Naive B cell (primary cell): ENCODE data around the gene PEX14. TPM values are rescaled to one million over a fixed set of nuclear protein-coding genes. Genes with fewer than 3 reads are reported as not detected.

Experiments used
- ATAC-seq, 2 donors: fragments of 150-1000 bp; cut with Tn5 transposase; 2 replicates each; pipeline ENCODE4 v1.10.0; 2021; ENCODE audit warnings: low read depth in 2 of 2, mild to moderate bottlenecking in 2 of 2, moderate library complexity in 2 of 2
- DNase-seq: peaks from one replicate; pipeline ENCODE4 v3.0.0; 2022
- H3K27ac Mint-ChIP-seq, 6 donors: one replicate each; pipeline ENCODE4 v1.8.0; 2020 to 2022; ENCODE audit warnings: mild to moderate bottlenecking in 6 of 6, mixed read lengths in 6 of 6, moderate library complexity in 5 of 6, inconsistent platforms in 2 of 6
- H3K27me3 Mint-ChIP-seq, 3 donors: one replicate each; pipeline ENCODE4 v1.8.0; 2021 to 2022; ENCODE audit warnings: mixed read lengths in 3 of 3, mild to moderate bottlenecking in 1 of 3
- H3K36me3 Mint-ChIP-seq, 2 donors: one replicate each; pipeline ENCODE4 v1.8.0; 2020 to 2022; ENCODE audit warnings: mixed read lengths in 2 of 2, inconsistent platforms in 1 of 2, mild to moderate bottlenecking in 1 of 2
- H3K4me1 Mint-ChIP-seq, 3 donors: one replicate each; pipeline ENCODE4 v1.8.0; 2020 to 2022; ENCODE audit warnings: mixed read lengths in 3 of 3, inconsistent platforms in 1 of 3, mild to moderate bottlenecking in 1 of 3, moderate library complexity in 1 of 3
- H3K4me3 Mint-ChIP-seq, 8 donors: one replicate each; pipeline ENCODE4 v1.8.0; 2020 to 2022; ENCODE audit warnings: mild to moderate bottlenecking in 8 of 8, mixed read lengths in 8 of 8, moderate library complexity in 8 of 8, inconsistent platforms in 2 of 8
- H3K9me3 Mint-ChIP-seq, 7 donors: one replicate each; pipeline ENCODE4 v1.8.0; 2020 to 2022; ENCODE audit warnings: mixed read lengths in 7 of 7, mild to moderate bottlenecking in 5 of 7, inconsistent platforms in 2 of 7, moderate library complexity in 1 of 7
- polyA plus RNA-seq, 6 donors: library from polyadenylated mRNA; unstranded; fragments of 300-500 nt; fragmentation: Illumina TruSeq; gene quantifications; one replicate each; pipeline ENCODE4 v1.2.3, GENCODE V29; 2021; ENCODE audit warnings: low read depth in 6 of 6

The PEX14 gene
- polyA plus RNA-seq, 6 donors from 2014 or later: 2.6 to 4.2 (median 3.6) TPM

GRCh38 chr1:10537082-10537766 is 62.5 kb downstream of the PEX14 start:
- Mint-ChIP-seq H3K27me3 (no peaks in the 10 kb centered on the region), H3K36me3 (peaks cover 15 to 24% of the 10 kb centered on the region in 2 donors), H3K4me3 (no peak overlapping the region), H3K9me3 (no peaks in the 10 kb centered on the region), H3K4me1 (peaks cover 0 to 6% (median 5%) of the 10 kb centered on the region in 3 donors), H3K27ac (no peak overlapping the region)
- DNase-seq: no peak
- ATAC-seq: no peak

GRCh38 chr1:10538646-10539355 is 64.1 kb downstream of the PEX14 start:
- DNase-seq (no peak), ATAC-seq (no peak)
- no peaks in the 10 kb centered on the region for H3K9me3 Mint-ChIP-seq
- H3K36me3 Mint-ChIP-seq: peaks cover 18 to 26% of the 10 kb centered on the region in 2 donors
- H3K4me3 Mint-ChIP-seq: no peak overlapping the region
- no peaks in the 10 kb centered on the region for H3K27me3 Mint-ChIP-seq
- no peak overlapping the region for H3K27ac Mint-ChIP-seq
- peaks cover 0 to 9% (median 6%) of the 10 kb centered on the region in 3 donors for H3K4me1 Mint-ChIP-seq

- DNase-seq: no peak
- Mint-ChIP-seq H3K4me3 (no peak overlapping the region), H3K27me3 (no peaks in the 10 kb centered on the region), H3K36me3 (peaks cover 18 to 26% of the 10 kb centered on the region in 2 donors), H3K27ac (no peak overlapping the region), H3K9me3 (no peaks in the 10 kb centered on the region), H3K4me1 (peaks cover 0 to 10% (median 1%) of the 10 kb centered on the region in 3 donors)
- ATAC-seq: no peak
Measured at GRCh38 chr1:10539411-10540043, 64.8 kb downstream of the PEX14 start.

GRCh38 chr1:10540277-10541005 is 65.7 kb downstream of the PEX14 start:
- DNase-seq: no peak
- ATAC-seq: no peak
- Mint-ChIP-seq H3K9me3 (no peaks in the 10 kb centered on the region), H3K4me3 (no peak overlapping the region), H3K4me1 (peaks cover 0 to 10% (median 0%) of the 10 kb centered on the region in 3 donors), H3K36me3 (peaks cover 16 to 26% of the 10 kb centered on the region in 2 donors), H3K27me3 (no peaks in the 10 kb centered on the region), H3K27ac (peak overlapping the region in 1 of 6 donors; percentile 20)

GRCh38 chr1:10541286-10541685 is 66.5 kb downstream of the PEX14 start:
- Mint-ChIP-seq H3K27me3 (no peaks in the 10 kb centered on the region), H3K36me3 (peaks cover 8 to 21% of the 10 kb centered on the region in 2 donors), H3K9me3 (no peaks in the 10 kb centered on the region), H3K27ac (no peak overlapping the region), H3K4me3 (no peak overlapping the region), H3K4me1 (peaks cover 0 to 10% (median 0%) of the 10 kb centered on the region in 3 donors)
- DNase-seq (no peak), ATAC-seq (no peak)

- no peak overlapping the region for H3K27ac Mint-ChIP-seq
- no peaks in the 10 kb centered on the region for H3K27me3 Mint-ChIP-seq
- H3K4me1 Mint-ChIP-seq: peaks cover 0 to 10% (median 0%) of the 10 kb centered on the region in 3 donors
- no peak for ATAC-seq
- peaks cover 4 to 18% of the 10 kb centered on the region in 2 donors for H3K36me3 Mint-ChIP-seq
- no peaks in the 10 kb centered on the region for H3K9me3 Mint-ChIP-seq
- no peak overlapping the region for H3K4me3 Mint-ChIP-seq
- no peak for DNase-seq
Measured at GRCh38 chr1:10544239-10544638, 69.5 kb downstream of the PEX14 start.

GRCh38 chr1:10546896-10547295 is 72.1 kb downstream of the PEX14 start:
- Mint-ChIP-seq H3K4me3 (no peak overlapping the region), H3K36me3 (peaks cover 4 to 9% of the 10 kb centered on the region in 2 donors), H3K9me3 (no peaks in the 10 kb centered on the region), H3K4me1 (peaks cover 0 to 13% (median 0%) of the 10 kb centered on the region in 3 donors), H3K27ac (no peak overlapping the region), H3K27me3 (no peaks in the 10 kb centered on the region)
- DNase-seq: no peak
- ATAC-seq: no peak

- ATAC-seq: no peak
- Mint-ChIP-seq H3K27me3 (no peaks in the 10 kb centered on the region), H3K4me1 (peaks cover 6 to 12% (median 7%) of the 10 kb centered on the region in 3 donors), H3K27ac (peak overlapping the region in 1 of 6 donors; percentile 4), H3K36me3 (peaks cover 0 to 10% of the 10 kb centered on the region in 2 donors), H3K4me3 (no peak overlapping the region), H3K9me3 (no peaks in the 10 kb centered on the region)
- DNase-seq: no peak
Measured at GRCh38 chr1:10549904-10550664, 75.3 kb downstream of the PEX14 start.

- ATAC-seq (no peak), DNase-seq (no peak)
Measured at GRCh38 chr1:10553118-10553517, 78.4 kb downstream of the PEX14 start.

GRCh38 chr1:10555635-10556429 is 81.1 kb downstream of the PEX14 start:
- ATAC-seq: no peak
- H3K27ac Mint-ChIP-seq: peak overlapping the region in 3 of 6 donors; percentile 54 to 63 (median 57)
- no peak overlapping the region for H3K4me3 Mint-ChIP-seq

More at GRCh38 chr1:10553118-10553517, 78.4 kb downstream of the PEX14 start:
- peak overlapping the region in 4 of 6 donors; percentile 1 to 86 (median 22) for H3K27ac Mint-ChIP-seq
- H3K9me3 Mint-ChIP-seq: no peaks in the 10 kb centered on the region
- peaks cover 12 to 28% (median 16%) of the 10 kb centered on the region in 3 donors for H3K4me1 Mint-ChIP-seq
- no peak overlapping the region for H3K4me3 Mint-ChIP-seq
- no peaks in the 10 kb centered on the region for H3K27me3 Mint-ChIP-seq
- H3K36me3 Mint-ChIP-seq: peaks cover 0 to 10% of the 10 kb centered on the region in 2 donors

GRCh38 chr1:10556430-10557005 is 81.8 kb downstream of the PEX14 start:
- Mint-ChIP-seq H3K36me3 (peaks cover 0 to 6% of the 10 kb centered on the region in 2 donors), H3K27ac (peak overlapping the region in 1 of 6 donors; percentile 28), H3K4me1 (peaks cover 12 to 29% (median 16%) of the 10 kb centered on the region in 3 donors), H3K27me3 (no peaks in the 10 kb centered on the region), H3K4me3 (no peak overlapping the region), H3K9me3 (no peaks in the 10 kb centered on the region)
- ATAC-seq: no peak
- no peak for DNase-seq

More at GRCh38 chr1:10555635-10556429, 81.1 kb downstream of the PEX14 start:
- Mint-ChIP-seq H3K36me3 (peaks cover 0 to 6% of the 10 kb centered on the region in 2 donors), H3K27me3 (no peaks in the 10 kb centered on the region), H3K9me3 (no peaks in the 10 kb centered on the region), H3K4me1 (peaks cover 12 to 25% (median 16%) of the 10 kb centered on the region in 3 donors)
- no peak for DNase-seq
